Measurements from ENCODE around the gene JAM3.

- TF ChIP-seq CTCF (conservative IDR thresholded peaks at IDR 0.05; ENCODE audit: low read depth, low read length) (no peak), EZH2 (IDR thresholded peaks at IDR 0.05; ENCODE audit: borderline replicate concordance, low read depth, low read length, poor library complexity, severe bottlenecking) (no peak)
Observed at GRCh38 chr11:134170919-134171281, 102.0 kb downstream of the JAM3 start.

Measured in A673 (cell line).